ENCODE measurements around the gene CCNJL.

The CCNJL gene

DNA sequence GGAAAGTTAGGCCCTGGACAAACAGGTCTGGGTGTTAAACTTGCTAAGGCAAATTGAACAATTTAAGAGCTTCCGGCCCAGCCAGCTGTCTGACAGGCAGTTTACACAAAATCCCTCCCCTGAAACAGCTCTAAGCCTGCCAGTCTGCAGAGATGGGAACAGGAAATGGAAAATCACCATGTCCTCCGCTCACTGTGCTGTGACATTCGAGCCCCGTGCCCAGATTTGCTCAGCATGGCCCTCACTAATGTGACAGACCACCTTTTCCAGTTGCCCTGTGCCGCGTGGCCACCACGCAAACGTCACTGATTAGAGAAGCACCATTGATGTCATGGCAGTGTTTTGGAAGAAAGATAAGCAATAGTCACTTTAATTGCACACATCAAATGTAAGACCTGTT lies 41.0 kb downstream of the CCNJL start:
- Histone ChIP-seq H3K36me3 (ENCODE audit: insufficient read depth, low read depth, low read length) (peaks cover 56% of the 10 kb centered on the region), H3K4me3 (ENCODE audit: low read length) (no peak overlapping the region), H3K27ac (ENCODE audit: low read length) (no peak overlapping the region)

DNA sequence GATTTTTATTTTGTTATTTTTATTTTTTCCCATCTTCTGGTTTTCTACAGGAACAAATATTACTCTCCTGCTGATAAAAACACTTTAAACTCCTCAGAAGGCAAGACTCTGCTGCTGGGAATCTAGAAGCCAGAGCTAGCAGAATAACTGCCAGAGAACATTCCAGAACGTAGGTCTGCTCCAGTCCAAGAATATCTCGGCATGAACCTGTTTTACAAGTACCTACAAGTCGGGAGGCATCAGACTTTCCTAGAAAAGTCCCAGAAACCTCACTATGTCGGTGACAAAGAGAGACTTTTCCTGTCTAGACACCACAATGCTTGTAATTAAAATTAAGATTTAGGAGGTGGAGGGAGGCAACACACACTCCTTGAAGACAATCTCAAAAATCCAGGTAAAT lies 41.7 kb downstream of the CCNJL start:
- Histone ChIP-seq H3K4me3 (ENCODE audit: low read length) (no peak overlapping the region), H3K27ac (ENCODE audit: low read length) (no peak overlapping the region), H3K9ac (ENCODE audit: low read depth, low read length) (no peak overlapping the region), H3K27me3 (ENCODE audit: insufficient read depth, low read length) (no peaks in the 10 kb centered on the region), H3K36me3 (ENCODE audit: insufficient read depth, low read depth, low read length) (peaks cover 49% of the 10 kb centered on the region), H3K4me1 (ENCODE audit: insufficient read depth, low read length) (peaks cover 47% of the 10 kb centered on the region), H3K9me3 (ENCODE audit: insufficient read depth, low read depth, low read length) (no peaks in the 10 kb centered on the region)

More for the DNA sequence above, 41.0 kb downstream of the CCNJL start:
- Histone ChIP-seq H3K9me3 (ENCODE audit: insufficient read depth, low read depth, low read length) (no peaks in the 10 kb centered on the region), H3K27me3 (ENCODE audit: insufficient read depth, low read length) (no peaks in the 10 kb centered on the region), H3K4me1 (ENCODE audit: insufficient read depth, low read length) (peaks cover 41% of the 10 kb centered on the region), H3K9ac (ENCODE audit: low read depth, low read length) (peak overlapping the region; percentile 15; the same call in 1 of the 2 replicates)

DNA sequence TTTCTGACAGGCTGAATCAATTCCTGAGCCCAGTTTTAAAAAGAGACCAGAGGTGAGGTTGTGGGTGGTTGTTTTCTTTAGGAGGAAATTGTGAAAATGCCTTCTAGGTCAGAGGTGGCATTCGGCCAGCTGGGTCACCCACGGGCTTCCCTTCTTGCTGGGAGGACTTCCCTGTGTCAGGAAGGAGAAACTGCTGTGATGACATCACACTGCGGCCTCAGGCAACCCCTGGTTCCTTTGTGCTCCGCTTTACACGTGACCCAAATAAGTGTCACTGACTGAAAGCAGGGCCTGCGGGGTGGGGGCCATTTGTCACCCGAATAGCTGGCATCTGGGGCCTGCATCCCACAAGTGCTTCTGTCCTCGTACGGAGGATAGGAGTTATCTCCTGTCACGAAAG lies 43.3 kb downstream of the CCNJL start:
- peaks cover 48% of the 10 kb centered on the region for H3K4me1 ChIP-seq (ENCODE audit: insufficient read depth, low read length)

DNA sequence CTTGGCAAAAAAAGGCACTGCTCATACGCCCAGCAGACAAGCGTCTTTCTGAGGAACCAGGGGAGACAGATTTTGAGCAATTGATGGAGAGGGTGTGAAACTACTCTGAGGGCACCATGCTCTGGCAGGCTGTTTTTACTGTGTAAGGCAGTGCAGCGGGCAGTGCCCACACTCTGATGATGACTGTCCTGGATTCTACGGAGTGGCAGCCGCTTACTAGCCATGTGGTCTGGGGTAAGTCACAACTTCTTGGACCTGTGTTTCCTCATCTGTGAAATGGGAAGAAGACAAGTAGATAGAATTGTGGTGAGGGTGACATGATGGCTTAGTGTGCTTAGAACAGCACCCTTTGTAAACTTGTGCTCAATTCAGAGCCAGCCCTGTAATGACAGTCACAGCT lies 44.2 kb downstream of the CCNJL start:
- Histone ChIP-seq H3K4me3 (ENCODE audit: low read length) (no peak overlapping the region), H3K36me3 (ENCODE audit: insufficient read depth, low read depth, low read length) (peaks cover 31% of the 10 kb centered on the region), H3K4me1 (ENCODE audit: insufficient read depth, low read length) (peaks cover 48% of the 10 kb centered on the region), H3K27ac (ENCODE audit: low read length) (no peak overlapping the region), H3K9ac (ENCODE audit: low read depth, low read length) (no peak overlapping the region), H3K9me3 (ENCODE audit: insufficient read depth, low read depth, low read length) (no peaks in the 10 kb centered on the region), H3K27me3 (ENCODE audit: insufficient read depth, low read length) (no peaks in the 10 kb centered on the region)

More for the DNA sequence above, 43.3 kb downstream of the CCNJL start:
- Histone ChIP-seq H3K9ac (ENCODE audit: low read depth, low read length) (no peak overlapping the region), H3K36me3 (ENCODE audit: insufficient read depth, low read depth, low read length) (peaks cover 33% of the 10 kb centered on the region), H3K27ac (ENCODE audit: low read length) (no peak overlapping the region), H3K9me3 (ENCODE audit: insufficient read depth, low read depth, low read length) (no peaks in the 10 kb centered on the region), H3K27me3 (ENCODE audit: insufficient read depth, low read length) (no peaks in the 10 kb centered on the region), H3K4me3 (ENCODE audit: low read length) (no peak overlapping the region)

DNA sequence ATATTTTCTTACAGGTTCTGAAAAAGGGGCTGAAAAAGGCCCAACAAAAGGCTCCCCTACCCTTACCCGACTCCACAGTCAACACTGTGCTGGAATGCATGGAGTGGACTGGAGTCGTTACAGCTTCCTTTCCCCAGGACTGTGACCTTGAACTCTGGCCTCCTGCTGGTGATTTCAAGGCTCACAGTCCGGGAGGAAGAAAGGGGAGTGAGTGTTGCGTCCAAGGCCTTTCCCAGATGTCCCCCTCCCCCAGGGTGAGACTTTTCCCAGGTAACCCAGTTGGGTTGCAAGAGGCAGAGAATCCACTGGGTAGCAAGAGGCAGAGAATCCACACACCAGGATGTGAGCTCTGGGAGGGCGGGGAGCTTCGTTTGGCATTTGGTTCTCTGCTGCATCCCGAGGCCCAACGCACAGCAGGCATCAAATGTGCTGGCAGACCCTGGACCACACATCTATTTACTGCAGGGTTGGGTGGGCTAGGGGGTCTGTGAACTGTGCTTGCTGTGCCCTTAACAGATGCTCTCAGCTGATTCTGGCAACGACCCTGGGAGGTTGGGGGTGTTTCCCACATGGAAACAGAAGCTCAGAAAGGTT lies 45.5 kb downstream of the CCNJL start:
- Histone ChIP-seq H3K4me3 (ENCODE audit: low read length) (peak overlapping the region; percentile 8; the same call in 1 of the 2 replicates), H3K9ac (ENCODE audit: low read depth, low read length) (peak overlapping the region; percentile 26; the same call in 1 of the 2 replicates), H3K36me3 (ENCODE audit: insufficient read depth, low read depth, low read length) (peaks cover 26% of the 10 kb centered on the region), H3K4me1 (ENCODE audit: insufficient read depth, low read length) (peaks cover 46% of the 10 kb centered on the region), H3K27me3 (ENCODE audit: insufficient read depth, low read length) (no peaks in the 10 kb centered on the region), H3K27ac (ENCODE audit: low read length) (no peak overlapping the region), H3K9me3 (ENCODE audit: insufficient read depth, low read depth, low read length) (no peaks in the 10 kb centered on the region)

DNA sequence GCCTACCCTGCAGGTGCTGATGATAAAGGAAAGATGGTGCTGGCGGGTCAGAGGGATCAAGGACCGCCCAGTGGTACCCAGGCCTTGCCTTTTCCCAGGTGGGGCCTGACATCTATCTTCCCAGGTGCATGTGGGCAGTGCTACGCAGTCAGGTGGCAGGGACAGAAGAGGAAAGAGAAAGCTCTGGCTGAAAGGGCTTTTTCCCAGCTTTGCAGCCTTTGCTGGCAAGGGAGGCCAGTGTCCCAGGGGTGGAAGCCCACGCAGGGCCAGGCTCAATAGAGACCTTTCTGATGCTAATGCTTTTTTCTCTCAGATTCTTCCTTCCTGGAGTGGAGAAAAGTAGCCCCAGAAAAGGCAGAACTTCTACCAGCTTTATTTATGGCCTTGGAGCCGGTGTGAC lies 46.3 kb downstream of the CCNJL start:
- H3K36me3 ChIP-seq (ENCODE audit: insufficient read depth, low read depth, low read length): peaks cover 29% of the 10 kb centered on the region
- peaks cover 46% of the 10 kb centered on the region for H3K4me1 ChIP-seq (ENCODE audit: insufficient read depth, low read length)
- H3K9me3 ChIP-seq (ENCODE audit: insufficient read depth, low read depth, low read length): no peaks in the 10 kb centered on the region
- H3K9ac ChIP-seq (ENCODE audit: low read depth, low read length): peak overlapping the region; percentile 26; the same call in 1 of the 2 replicates
- H3K27me3 ChIP-seq (ENCODE audit: insufficient read depth, low read length): no peaks in the 10 kb centered on the region
- no peak overlapping the region for H3K27ac ChIP-seq (ENCODE audit: low read length)
- peak overlapping the region; percentile 8; the same call in 1 of the 2 replicates for H3K4me3 ChIP-seq (ENCODE audit: low read length)

DNA sequence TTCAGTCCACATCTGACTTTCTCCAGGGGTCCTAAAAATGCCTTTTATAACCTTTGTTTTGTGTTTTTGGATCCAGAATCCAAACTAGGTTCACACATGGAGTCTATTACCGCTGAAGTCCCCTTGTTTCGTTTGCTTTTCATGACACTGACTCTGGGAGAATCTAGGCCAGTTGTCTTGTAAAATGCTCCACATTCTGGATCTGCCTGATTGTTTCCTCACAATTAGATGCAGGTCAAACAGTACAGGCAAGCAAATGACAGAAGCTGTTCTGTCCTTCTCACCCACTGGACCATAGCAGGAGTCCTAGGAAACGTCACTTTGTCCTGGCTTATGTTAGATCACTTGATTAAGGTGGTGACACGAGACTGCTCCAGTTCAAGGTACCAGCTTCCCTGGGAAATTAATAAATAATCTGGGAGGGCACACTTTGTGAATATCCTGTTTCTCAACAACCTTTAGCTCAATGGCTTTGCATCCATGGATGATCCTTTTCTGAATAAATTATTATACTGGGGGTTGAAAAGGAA lies 49.0 kb downstream of the CCNJL start:
- Histone ChIP-seq H3K27ac (ENCODE audit: low read length) (no peak overlapping the region), H3K9ac (ENCODE audit: low read depth, low read length) (no peak overlapping the region)

DNA sequence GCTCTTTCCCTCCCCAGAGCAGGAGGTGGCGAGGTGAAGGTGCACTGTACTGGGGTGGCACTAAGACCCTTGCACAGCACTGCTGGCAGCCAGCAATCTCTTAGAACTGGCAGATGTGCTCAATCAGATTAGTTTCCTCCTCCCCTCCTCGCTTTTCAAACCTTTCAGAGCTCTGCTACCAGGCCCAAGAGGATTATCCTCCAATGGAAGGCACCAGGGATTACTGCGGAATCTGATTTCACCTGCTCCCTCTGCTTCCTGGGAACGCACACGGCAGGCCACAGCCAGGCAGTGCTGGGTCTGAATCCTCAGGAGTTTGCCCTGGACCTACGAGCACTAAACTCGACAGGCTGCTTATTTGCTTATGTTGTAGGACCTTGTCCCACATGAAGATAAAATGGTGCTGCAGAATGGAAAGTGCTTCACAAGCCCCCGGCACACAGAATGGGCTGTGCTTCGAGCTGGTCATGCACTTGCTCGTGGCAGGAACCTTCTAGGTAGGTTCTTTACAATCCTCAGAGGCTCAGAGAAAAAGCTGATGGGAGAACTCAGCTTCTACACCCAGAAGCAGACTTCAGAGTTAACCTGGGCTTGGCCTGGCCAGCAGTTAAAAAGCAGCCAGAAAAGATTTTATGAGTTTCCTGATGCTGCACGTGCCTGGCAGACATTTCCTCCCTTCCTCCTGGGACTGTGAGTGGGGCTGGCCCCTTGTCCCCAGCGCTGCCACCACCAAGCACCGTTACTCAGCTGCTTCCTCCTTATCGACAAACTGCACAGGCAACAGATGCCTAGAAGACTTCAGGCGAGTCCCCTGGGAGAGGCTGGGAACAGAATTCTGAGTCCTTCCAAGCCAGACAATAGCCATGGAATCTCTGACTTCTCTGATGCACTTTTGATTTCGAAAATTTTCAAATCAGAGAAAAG lies 50.0 kb downstream of the CCNJL start:
- Histone ChIP-seq H3K27me3 (ENCODE audit: insufficient read depth, low read length) (no peaks in the 10 kb centered on the region), H3K4me3 (ENCODE audit: low read length) (no peak overlapping the region), H3K4me1 (ENCODE audit: insufficient read depth, low read length) (peaks cover 43% of the 10 kb centered on the region), H3K9me3 (ENCODE audit: insufficient read depth, low read depth, low read length) (no peaks in the 10 kb centered on the region), H3K27ac (ENCODE audit: low read length) (no peak overlapping the region), H3K36me3 (ENCODE audit: insufficient read depth, low read depth, low read length) (peaks cover 32% of the 10 kb centered on the region), H3K9ac (ENCODE audit: low read depth, low read length) (no peak overlapping the region)

More for the DNA sequence above, 49.0 kb downstream of the CCNJL start:
- Histone ChIP-seq H3K9me3 (ENCODE audit: insufficient read depth, low read depth, low read length) (no peaks in the 10 kb centered on the region), H3K4me1 (ENCODE audit: insufficient read depth, low read length) (peaks cover 51% of the 10 kb centered on the region), H3K27me3 (ENCODE audit: insufficient read depth, low read length) (no peaks in the 10 kb centered on the region), H3K4me3 (ENCODE audit: low read length) (no peak overlapping the region), H3K36me3 (ENCODE audit: insufficient read depth, low read depth, low read length) (peaks cover 33% of the 10 kb centered on the region)

DNA sequence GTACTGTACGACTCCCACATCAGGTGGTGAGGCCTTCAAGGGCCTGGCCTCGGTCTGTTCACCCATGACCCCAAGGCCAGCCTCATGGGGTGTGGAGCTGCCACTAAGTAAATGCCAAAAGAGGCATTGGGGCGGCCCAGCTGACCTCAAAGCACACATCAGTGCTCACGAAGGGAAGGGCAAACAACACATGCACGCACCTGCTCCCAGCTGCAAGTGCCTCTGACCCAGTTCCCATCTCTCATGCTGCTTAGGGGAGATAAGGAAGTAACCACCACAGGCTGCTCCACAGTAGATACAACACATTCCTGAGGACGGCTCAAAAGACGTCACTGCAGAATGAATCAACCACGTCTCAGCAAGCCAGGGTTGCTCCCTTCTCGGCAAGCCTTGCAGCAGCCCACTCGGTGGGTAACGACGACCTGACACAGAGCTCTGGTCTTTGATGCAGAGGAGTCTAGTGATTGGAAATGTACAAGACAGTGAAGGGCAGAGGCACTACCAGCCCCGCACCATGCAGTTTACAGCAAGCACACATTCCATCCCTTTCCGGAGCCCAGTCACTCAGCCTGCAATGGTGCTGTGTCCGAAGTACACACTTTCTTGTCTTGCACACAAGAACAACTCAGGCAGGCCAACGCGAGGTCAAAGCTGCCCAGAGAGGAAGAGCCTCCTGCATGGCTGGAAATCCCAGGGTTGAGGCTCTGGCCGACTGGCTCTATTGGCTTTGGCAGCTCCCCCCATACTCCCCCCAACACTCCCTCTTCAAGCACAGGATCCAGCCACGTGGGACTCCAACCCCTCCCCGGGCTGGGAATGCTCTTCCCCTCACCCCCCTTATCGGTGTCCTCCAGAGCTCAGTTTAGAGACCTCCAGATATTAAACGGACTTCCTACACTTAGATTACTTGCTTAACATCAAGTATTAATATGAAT lies 51.2 kb downstream of the CCNJL start:
- no peak overlapping the region for H3K4me3 ChIP-seq (ENCODE audit: low read length)
- peaks cover 31% of the 10 kb centered on the region for H3K4me1 ChIP-seq (ENCODE audit: insufficient read depth, low read length)

DNA sequence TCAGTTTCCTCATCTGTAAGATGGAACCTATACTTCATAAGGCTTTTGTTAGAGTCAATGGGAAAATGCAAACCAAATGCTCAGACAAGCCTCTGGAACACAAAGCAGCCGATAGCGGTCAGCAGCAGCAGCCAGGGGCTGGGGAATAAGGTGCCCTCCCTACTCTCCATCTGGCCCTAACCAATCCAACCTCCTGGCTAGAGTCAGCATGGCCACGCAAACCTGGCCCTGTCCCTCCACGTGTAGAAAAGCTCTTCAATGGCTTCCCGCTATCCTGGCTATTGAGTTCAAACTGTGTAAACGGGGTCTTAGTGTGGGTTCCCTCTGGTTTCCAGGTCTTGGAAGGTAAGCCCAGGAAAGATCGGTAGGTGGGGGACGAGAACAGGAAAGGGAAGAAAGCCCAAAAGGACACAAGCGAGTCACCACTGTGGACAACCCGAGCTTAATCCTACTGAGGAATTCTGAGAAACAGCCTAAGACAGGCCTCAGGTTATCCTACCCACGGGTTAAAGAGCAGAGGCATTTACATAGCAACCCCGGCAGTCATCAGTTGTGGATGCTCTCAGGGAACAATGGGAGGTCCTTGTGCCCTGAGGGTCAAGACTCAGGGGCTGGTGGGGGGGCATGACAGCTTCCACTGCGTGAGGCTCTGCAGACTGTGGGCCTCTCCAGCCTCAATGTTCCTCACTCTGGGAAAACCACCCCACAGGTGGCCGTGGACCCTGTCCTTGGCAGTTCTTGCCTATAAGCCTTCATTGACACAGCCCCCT lies 52.2 kb downstream of the CCNJL start:
- no peak overlapping the region for H3K9ac ChIP-seq (ENCODE audit: low read depth, low read length)
- H3K27ac ChIP-seq (ENCODE audit: low read length): no peak overlapping the region
- H3K27me3 ChIP-seq (ENCODE audit: insufficient read depth, low read length): no peaks in the 10 kb centered on the region
- H3K9me3 ChIP-seq (ENCODE audit: insufficient read depth, low read depth, low read length): no peaks in the 10 kb centered on the region
- peaks cover 45% of the 10 kb centered on the region for H3K36me3 ChIP-seq (ENCODE audit: insufficient read depth, low read depth, low read length)
- no peak overlapping the region for H3K4me3 ChIP-seq (ENCODE audit: low read length)
- H3K4me1 ChIP-seq (ENCODE audit: insufficient read depth, low read length): peaks cover 26% of the 10 kb centered on the region

More for the DNA sequence above, 51.2 kb downstream of the CCNJL start:
- H3K9me3 ChIP-seq (ENCODE audit: insufficient read depth, low read depth, low read length): no peaks in the 10 kb centered on the region
- H3K27ac ChIP-seq (ENCODE audit: low read length): no peak overlapping the region
- H3K36me3 ChIP-seq (ENCODE audit: insufficient read depth, low read depth, low read length): peaks cover 36% of the 10 kb centered on the region
- no peaks in the 10 kb centered on the region for H3K27me3 ChIP-seq (ENCODE audit: insufficient read depth, low read length)
- H3K9ac ChIP-seq (ENCODE audit: low read depth, low read length): no peak overlapping the region
